Measurements from ENCODE around the gene TRIM17.

The TRIM17 gene

GRCh38 chr1:228368801-228369607, 47.7 kb downstream of the TRIM17 start:
- no peak for DNase-seq (ENCODE audit: low read depth in 1 of 2, low spot score in 1 of 2)

GRCh38 chr1:228367798-228368791, 48.6 kb downstream of the TRIM17 start:
- DNase-seq (ENCODE audit: low read depth in 1 of 2, low spot score in 1 of 2): no peak

- DNase-seq (ENCODE audit: low read depth in 1 of 2, low spot score in 1 of 2): no peak
Observed at GRCh38 chr1:228366866-228367741, 49.6 kb downstream of the TRIM17 start.

GRCh38 chr1:228366062-228366865, 50.4 kb downstream of the TRIM17 start:
- DNase-seq (ENCODE audit: low read depth in 1 of 2, low spot score in 1 of 2): no peak

GRCh38 chr1:228365271-228366061, 51.2 kb downstream of the TRIM17 start:
- no peak for DNase-seq (ENCODE audit: low read depth in 1 of 2, low spot score in 1 of 2)

- no peak for DNase-seq (ENCODE audit: low read depth in 1 of 2, low spot score in 1 of 2)
Observed at GRCh38 chr1:228364706-228365213, 51.9 kb downstream of the TRIM17 start.

- DNase-seq (ENCODE audit: low read depth in 1 of 2, low spot score in 1 of 2): no peak
Observed at GRCh38 chr1:228364068-228364705, 52.5 kb downstream of the TRIM17 start.

- no peak for DNase-seq (ENCODE audit: low read depth in 1 of 2, low spot score in 1 of 2)
Observed at GRCh38 chr1:228363686-228364067, 53.0 kb downstream of the TRIM17 start.

- no peak for DNase-seq (ENCODE audit: low read depth in 1 of 2, low spot score in 1 of 2)
Observed at GRCh38 chr1:228362884-228363450, 53.7 kb downstream of the TRIM17 start.

- no peak for DNase-seq (ENCODE audit: low read depth in 1 of 2, low spot score in 1 of 2)
Observed at GRCh38 chr1:228362141-228362883, 54.3 kb downstream of the TRIM17 start.

- DNase-seq (ENCODE audit: low read depth in 1 of 2, low spot score in 1 of 2): no peak
Observed at GRCh38 chr1:228361314-228362140, 55.1 kb downstream of the TRIM17 start.

GRCh38 chr1:228360533-228361313, 55.9 kb downstream of the TRIM17 start:
- no peak for DNase-seq (ENCODE audit: low read depth in 1 of 2, low spot score in 1 of 2)

- DNase-seq (ENCODE audit: low read depth in 1 of 2, low spot score in 1 of 2): no peak
Observed at GRCh38 chr1:228359613-228360532, 56.8 kb downstream of the TRIM17 start.

GRCh38 chr1:228358764-228359612, 57.7 kb downstream of the TRIM17 start:
- DNase-seq (ENCODE audit: low read depth in 1 of 2, low spot score in 1 of 2): no peak
